Astrocyte of the spinal cord (primary cell): ENCODE results near the gene SPON1.

Source experiments
- DNase-seq: peaks from one replicate; pipeline ENCODE4 v3.0.0; 2011; ENCODE audit warnings: low read depth, low spot score
- H3K4me3 ChIP-seq: 2 replicates; pipeline ENCODE4 v1.5.1; 2011; ENCODE audit warnings: low read depth, mild to moderate bottlenecking, low read length, moderate library complexity
- CTCF ChIP-seq: IDR thresholded peaks from 2 replicates; pipeline ENCODE4 v1.5.1; 2012; ENCODE audit warnings: low read depth, mild to moderate bottlenecking, low read length, inconsistent platforms
- in situ Hi-C: cut with HindIII; loops from 2 replicates; pipeline ENCODE4 v1.10.0; 2017; ENCODE audit warnings: low sequenced_read_pairs

Gene SPON1

GRCh38 chr11:14137284-14137683, 174.8 kb downstream of the SPON1 start:
- H3K4me3 ChIP-seq = no peak overlapping the region
- in situ Hi-C loops = no loop called here
- no peak for TF ChIP-seq CTCF
- no peak for DNase-seq

- TF ChIP-seq CTCF = no peak
- in situ Hi-C loops = no loop called here
- no peak overlapping the region for H3K4me3 ChIP-seq
- no peak for DNase-seq
Measured at GRCh38 chr11:14140991-14141390, 178.5 kb downstream of the SPON1 start.

- TF ChIP-seq CTCF = no peak
- DNase-seq = no peak
- in situ Hi-C loops = no loop called here
- no peak overlapping the region for H3K4me3 ChIP-seq
Measured at GRCh38 chr11:14141676-14142075, 179.2 kb downstream of the SPON1 start.

- no peak for TF ChIP-seq CTCF
- in situ Hi-C loops = no loop called here
Measured at GRCh38 chr11:14144934-14145333, 182.4 kb downstream of the SPON1 start.

GRCh38 chr11:14148653-14149273, 186.2 kb downstream of the SPON1 start:
- in situ Hi-C loops = no loop called here
- DNase-seq = peak; percentile 39
- peak; percentile 59 for TF ChIP-seq CTCF
- H3K4me3 ChIP-seq = no peak overlapping the region

More at GRCh38 chr11:14144934-14145333, 182.4 kb downstream of the SPON1 start:
- DNase-seq = no peak
- H3K4me3 ChIP-seq = no peak overlapping the region

GRCh38 chr11:14149683-14150082, 187.2 kb downstream of the SPON1 start:
- in situ Hi-C loops = no loop called here
- TF ChIP-seq CTCF = no peak
- no peak overlapping the region for H3K4me3 ChIP-seq
- DNase-seq = no peak
